K562 (cell line): ENCODE measurements around the gene KPNB1. TPM values are rescaled to one million over a fixed set of nuclear protein-coding genes. Genes with fewer than 3 reads are reported as not detected.

ENCODE experiments used
- ATF7 ChIP-seq: fragments of 450-650 bp; IDR thresholded peaks from 2 replicates; pipeline ENCODE4 v1.7.1; 2014; ENCODE audit warnings: mild to moderate bottlenecking, moderate library complexity
- CCNT2 ChIP-seq: IDR thresholded peaks from 2 replicates; pipeline ENCODE4 v1.6.1; 2011; ENCODE audit warnings: borderline replicate concordance, low read depth, mild to moderate bottlenecking, moderate library complexity, mixed read lengths, low read length; ENCODE audit not compliant: insufficient read length; ENCODE audit errors: extremely low read depth
- DNMT1 ChIP-seq: fragments of 450-650 bp; IDR thresholded peaks from 2 replicates; pipeline ENCODE4 v1.6.1; 2016; ENCODE audit warnings: antibody characterized with exemption, mild to moderate bottlenecking
- GATA2 ChIP-seq: sonication (generic); formaldehyde crosslinking; IDR thresholded peaks from 2 replicates; pipeline ENCODE4 v1.4.0; 2020; ENCODE audit warnings: mild to moderate bottlenecking, missing genetic modification reagents
- GMEB1 ChIP-seq: fragments of 250-450 bp; sonication (Bioruptor Pico); IDR thresholded peaks from 2 replicates; pipeline ENCODE4 v1.4.0; 2020; ENCODE audit warnings: mild to moderate bottlenecking
- HDAC2 ChIP-seq: fragments of 450-650 bp; IDR thresholded peaks from 2 replicates; pipeline ENCODE4 v1.6.1; 2016; ENCODE audit warnings: mild to moderate bottlenecking
- HNRNPL ChIP-seq: fragments of 200-400 bp; formaldehyde crosslinking; IDR thresholded peaks from 2 replicates; pipeline ENCODE4 v1.6.1; 2017; ENCODE audit warnings: low read depth, mild to moderate bottlenecking, low read length
- MCM2 ChIP-seq: fragments of 450-650 bp; IDR thresholded peaks from 2 replicates; pipeline ENCODE4 v1.6.1; 2017; ENCODE audit warnings: low read depth, mild to moderate bottlenecking
- NFYB ChIP-seq: IDR thresholded peaks from 2 replicates; pipeline ENCODE4 v1.6.1; 2011; ENCODE audit warnings: mild to moderate bottlenecking, moderate library complexity; ENCODE audit not compliant: insufficient read length; ENCODE audit errors: extremely low read depth
- POLR3G ChIP-seq: IDR thresholded peaks from 2 replicates; pipeline ENCODE4 v1.6.1; 2011; ENCODE audit not compliant: insufficient read length, insufficient replicate concordance; ENCODE audit errors: extremely low read depth
- RCOR1 ChIP-seq, 2 experiments: IDR thresholded peaks; 2 replicates each; pipeline ENCODE4 v1.6.1; 2012; ENCODE audit warnings: low read depth in 2 of 2, low read length in 2 of 2, borderline replicate concordance in 1 of 2, improper control_type of control experiment in 1 of 2
- SRF ChIP-seq, 2 experiments: fragments of 250-450, 450-650 bp in 1 of 2; sonication (Bioruptor Pico) in 1 of 2; sonication (generic) in 1 of 2; formaldehyde crosslinking; IDR thresholded peaks; 2 replicates each; pipeline versions ENCODE4 v1.5.0 to v1.5.1; 2020 to 2022; ENCODE audit warnings: mild to moderate bottlenecking in 1 of 2, missing genetic modification reagents in 1 of 2
- TBL1XR1 ChIP-seq, 2 experiments: IDR thresholded peaks; 2 replicates each; pipeline ENCODE4 v1.6.1; 2012; ENCODE audit warnings: improper control_type of control experiment in 2 of 2, low read length in 2 of 2, mild to moderate bottlenecking in 1 of 2
- TCF3 ChIP-seq: sonication (generic); formaldehyde crosslinking; IDR thresholded peaks from 2 replicates; pipeline ENCODE4 v1.4.0; 2020; ENCODE audit warnings: mild to moderate bottlenecking, missing genetic modification reagents
- TSC22D4 ChIP-seq: fragments of 450-650 bp; IDR thresholded peaks from 2 replicates; pipeline ENCODE4 v1.6.1; 2016; ENCODE audit warnings: missing genetic modification characterization, missing biosample characterization, control low read depth
- ZEB2 ChIP-seq: fragments of 450-650 bp; IDR thresholded peaks from 2 replicates; pipeline ENCODE4 v1.6.1; 2016
- ZNF41 ChIP-seq: fragments of 250-450 bp; sonication (Bioruptor Pico); conservative IDR thresholded peaks from 2 replicates; pipeline ENCODE4 v1.4.0; 2020; ENCODE audit warnings: mild to moderate bottlenecking
- ZNF57 ChIP-seq: fragments of 450-650 bp; formaldehyde crosslinking; IDR thresholded peaks from 2 replicates; pipeline ENCODE4 v1.4.0; 2020; ENCODE audit warnings: mild to moderate bottlenecking, moderate library complexity
- ZNF76 ChIP-seq: fragments of 250-450 bp; sonication (Bioruptor Pico); IDR thresholded peaks from 2 replicates; pipeline ENCODE4 v1.4.0; 2020; ENCODE audit warnings: mild to moderate bottlenecking, moderate library complexity, borderline replicate concordance
- polyA plus RNA-seq, 8 experiments: library from polyadenylated mRNA; depleted of rRNA in 4 of 8; stranded (reverse) in 5 of 8; unstranded in 3 of 8; fragments of >200 nt; fragmentation: Nextera tagmentation in 2 of 8; fragmentation: Illumina TruSeq in 1 of 8; extraction: Ambion mirVana in 2 of 8; extraction: Trizol in 1 of 8; gene quantifications; 2 replicates each; pipeline versions ENCODE4 v1.2.1 to v1.2.3, GENCODE V29; 2011 to 2014; ENCODE audit warnings: inconsistent platforms in 1 of 8, missing spikeins in 1 of 8
- total RNA-seq, 7 experiments: library from RNA; depleted of rRNA in 6 of 7; stranded (reverse); fragments of >200 nt in 6 of 7; fragmentation: Illumina TruSeq in 2 of 7; extraction: Trizol in 2 of 7; gene quantifications; 2 replicates each; pipeline versions ENCODE4 v1.2.1 to v1.2.3, GENCODE V29; 2011 to 2021; ENCODE audit warnings: low replicate concordance in 1 of 7
- TF ChIP-seq, protein P1 (sequence below), 2 experiments: fragments of 450-650 bp in 1 of 2; sonication (generic) in 1 of 2; formaldehyde crosslinking; conservative IDR thresholded peaks; 2 replicates each; pipeline versions ENCODE4 v1.4.0 to v1.8.1; 2020 to 2022; ENCODE audit warnings: mild to moderate bottlenecking in 1 of 2, missing genetic modification reagents in 1 of 2
- TF ChIP-seq, protein P2 (sequence below): fragments of 200-800 bp; sonication (Bioruptor generic); IDR thresholded peaks from 2 replicates; pipeline ENCODE4 v1.6.1; 2016; ENCODE audit warnings: missing genetic modification characterization, missing compliant biosample characterization

KPNB1 gene
- total and polyA plus RNA-seq, 9 of the 15 experiments (the other 6 are each of a cell fraction or from before 2014, with no cell fraction given): 154 to 622 (median 354) TPM

GRCh38 chr17:47719411-47720152, 69.9 kb downstream of the KPNB1 start (continued):
- TF ChIP-seq TSC22D4: no peak
- TF ChIP-seq, protein P1, sequence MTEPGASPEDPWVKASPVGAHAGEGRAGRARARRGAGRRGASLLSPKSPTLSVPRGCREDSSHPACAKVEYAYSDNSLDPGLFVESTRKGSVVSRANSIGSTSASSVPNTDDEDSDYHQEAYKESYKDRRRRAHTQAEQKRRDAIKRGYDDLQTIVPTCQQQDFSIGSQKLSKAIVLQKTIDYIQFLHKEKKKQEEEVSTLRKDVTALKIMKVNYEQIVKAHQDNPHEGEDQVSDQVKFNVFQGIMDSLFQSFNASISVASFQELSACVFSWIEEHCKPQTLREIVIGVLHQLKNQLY (CRISPR knock-in tag; conservative IDR thresholded peaks at IDR 0.05): no peak
- no peak for TF ChIP-seq SRF (CRISPR knock-in tag; IDR thresholded peaks at IDR 0.05)
- no peak for TF ChIP-seq ZNF41 (CRISPR knock-in tag)
- no peak for TF ChIP-seq ZNF57
- no peak for TF ChIP-seq DNMT1
- no peak for TF ChIP-seq MCM2
- TF ChIP-seq HDAC2: no peak
- TF ChIP-seq ZNF76 (CRISPR knock-in tag): no peak
- TF ChIP-seq ATF7: no peak
- peak; percentile 21 to 56; a peak in 2 of 4 replicates for TF ChIP-seq RCOR1 (IDR thresholded peaks at IDR 0.05; ENCODE audit: borderline replicate concordance in 1 of 2, low read depth in 2 of 2, low read length in 2 of 2)
- no peak for TF ChIP-seq CCNT2
- TF ChIP-seq HNRNPL: no peak
- no peak for TF ChIP-seq TBL1XR1 (IDR thresholded peaks at IDR 0.05; ENCODE audit: low read length in 2 of 2)
- TF ChIP-seq GMEB1 (CRISPR knock-in tag): no peak
- TF ChIP-seq GATA2: no peak
- no peak for TF ChIP-seq POLR3G
- TF ChIP-seq, protein P2, sequence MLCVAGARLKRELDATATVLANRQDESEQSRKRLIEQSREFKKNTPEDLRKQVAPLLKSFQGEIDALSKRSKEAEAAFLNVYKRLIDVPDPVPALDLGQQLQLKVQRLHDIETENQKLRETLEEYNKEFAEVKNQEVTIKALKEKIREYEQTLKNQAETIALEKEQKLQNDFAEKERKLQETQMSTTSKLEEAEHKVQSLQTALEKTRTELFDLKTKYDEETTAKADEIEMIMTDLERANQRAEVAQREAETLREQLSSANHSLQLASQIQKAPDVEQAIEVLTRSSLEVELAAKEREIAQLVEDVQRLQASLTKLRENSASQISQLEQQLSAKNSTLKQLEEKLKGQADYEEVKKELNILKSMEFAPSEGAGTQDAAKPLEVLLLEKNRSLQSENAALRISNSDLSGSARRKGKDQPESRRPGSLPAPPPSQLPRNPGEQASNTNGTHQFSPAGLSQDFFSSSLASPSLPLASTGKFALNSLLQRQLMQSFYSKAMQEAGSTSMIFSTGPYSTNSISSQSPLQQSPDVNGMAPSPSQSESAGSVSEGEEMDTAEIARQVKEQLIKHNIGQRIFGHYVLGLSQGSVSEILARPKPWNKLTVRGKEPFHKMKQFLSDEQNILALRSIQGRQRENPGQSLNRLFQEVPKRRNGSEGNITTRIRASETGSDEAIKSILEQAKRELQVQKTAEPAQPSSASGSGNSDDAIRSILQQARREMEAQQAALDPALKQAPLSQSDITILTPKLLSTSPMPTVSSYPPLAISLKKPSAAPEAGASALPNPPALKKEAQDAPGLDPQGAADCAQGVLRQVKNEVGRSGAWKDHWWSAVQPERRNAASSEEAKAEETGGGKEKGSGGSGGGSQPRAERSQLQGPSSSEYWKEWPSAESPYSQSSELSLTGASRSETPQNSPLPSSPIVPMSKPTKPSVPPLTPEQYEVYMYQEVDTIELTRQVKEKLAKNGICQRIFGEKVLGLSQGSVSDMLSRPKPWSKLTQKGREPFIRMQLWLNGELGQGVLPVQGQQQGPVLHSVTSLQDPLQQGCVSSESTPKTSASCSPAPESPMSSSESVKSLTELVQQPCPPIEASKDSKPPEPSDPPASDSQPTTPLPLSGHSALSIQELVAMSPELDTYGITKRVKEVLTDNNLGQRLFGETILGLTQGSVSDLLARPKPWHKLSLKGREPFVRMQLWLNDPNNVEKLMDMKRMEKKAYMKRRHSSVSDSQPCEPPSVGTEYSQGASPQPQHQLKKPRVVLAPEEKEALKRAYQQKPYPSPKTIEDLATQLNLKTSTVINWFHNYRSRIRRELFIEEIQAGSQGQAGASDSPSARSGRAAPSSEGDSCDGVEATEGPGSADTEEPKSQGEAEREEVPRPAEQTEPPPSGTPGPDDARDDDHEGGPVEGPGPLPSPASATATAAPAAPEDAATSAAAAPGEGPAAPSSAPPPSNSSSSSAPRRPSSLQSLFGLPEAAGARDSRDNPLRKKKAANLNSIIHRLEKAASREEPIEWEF (CRISPR knock-in tag): no peak
- no peak for TF ChIP-seq NFYB
- no peak for TF ChIP-seq ZEB2
- TF ChIP-seq TCF3: no peak
